Fibroblast of lung (primary cell): ENCODE measurements around the gene GSN. TPM values are rescaled to one million over a fixed set of nuclear protein-coding genes. Genes with fewer than 3 reads are reported as not detected.

Experiments
- DNase-seq, 2 donors: peaks; one replicate each; pipeline versions ENCODE4 v3.0.0 to v3.0.0-alpha.2; 2010; ENCODE audit warnings: low read depth in 2 of 2
- H2AFZ ChIP-seq: 2 replicates; pipeline ENCODE4 v1.5.1; 2012; ENCODE audit warnings: low read length, control low read depth, inconsistent platforms
- H3K27ac ChIP-seq: 2 replicates; pipeline ENCODE4 v1.5.1; 2011; ENCODE audit warnings: low read length, control low read depth; ENCODE audit not compliant: insufficient read depth
- H3K27me3 ChIP-seq: 2 replicates; pipeline ENCODE4 v1.5.1; 2011; ENCODE audit warnings: mild to moderate bottlenecking, low read length; ENCODE audit not compliant: control insufficient read depth, insufficient read depth
- H3K36me3 ChIP-seq: 2 replicates; pipeline ENCODE4 v1.5.1; 2011; ENCODE audit warnings: low read length; ENCODE audit not compliant: control insufficient read depth, insufficient read depth
- H3K4me1 ChIP-seq: 2 replicates; pipeline ENCODE4 v1.5.1; 2011; ENCODE audit warnings: low read length; ENCODE audit not compliant: control insufficient read depth, insufficient read depth; ENCODE audit errors: extremely low read depth
- H3K4me2 ChIP-seq: 2 replicates; pipeline ENCODE4 v1.5.1; 2011; ENCODE audit warnings: low read length, control low read depth; ENCODE audit not compliant: insufficient read depth; ENCODE audit errors: extremely low read depth
- H3K4me3 ChIP-seq, 4 experiments: fragments of 200-600 bp in 1 of 4; sonication (generic) in 1 of 4; replicated peaks in 1 of 4; 2 replicates each; pipeline ENCODE4 v1.5.1; 2011 to 2016; ENCODE audit warnings: low read length in 4 of 4, low read depth in 3 of 4, mild to moderate bottlenecking in 3 of 4, control low read depth in 2 of 4, inconsistent platforms in 1 of 4, mixed read lengths in 1 of 4; ENCODE audit not compliant: insufficient read depth in 1 of 4; ENCODE audit errors: control extremely low read depth in 1 of 4
- H3K79me2 ChIP-seq: 2 replicates; pipeline ENCODE4 v1.5.1; 2012; ENCODE audit warnings: mild to moderate bottlenecking, low read length, inconsistent platforms; ENCODE audit not compliant: control insufficient read depth, insufficient read depth
- H3K9ac ChIP-seq: 2 replicates; pipeline ENCODE4 v1.5.1; 2011; ENCODE audit warnings: mild to moderate bottlenecking, low read length, control low read depth; ENCODE audit not compliant: insufficient read depth
- H3K9me3 ChIP-seq: 2 replicates; pipeline ENCODE4 v1.5.1; 2012; ENCODE audit warnings: low read depth, low read length; ENCODE audit not compliant: control insufficient read depth, insufficient read depth
- H4K20me1 ChIP-seq: 2 replicates; pipeline ENCODE4 v1.5.1; 2011; ENCODE audit warnings: low read length; ENCODE audit not compliant: control insufficient read depth, insufficient read depth; ENCODE audit errors: extremely low read depth
- EZH2 ChIP-seq: IDR thresholded peaks from 2 replicates; pipeline ENCODE4 v1.5.1; 2012; ENCODE audit warnings: low read length, control low read depth, mild to moderate bottlenecking; ENCODE audit errors: missing control alignments
- polyA plus RNA-seq, 2 donors: library from polyadenylated mRNA; depleted of rRNA in 1 of 2; stranded (reverse) in 1 of 2; unstranded in 1 of 2; fragments of >200 nt; gene quantifications; 2 replicates each; pipeline ENCODE4 v1.2.1, GENCODE V29; 2011 to 2012; ENCODE audit warnings: missing spikeins in 1 of 2
- total RNA-seq: library from RNA; depleted of rRNA; stranded (reverse); fragments of >200 nt; gene quantifications from 2 replicates; pipeline ENCODE4 v1.2.1, GENCODE V29; 2014
- TF ChIP-seq, protein P1 (sequence below), 2 donors: IDR thresholded peaks in 1 of 2; conservative IDR thresholded peaks in 1 of 2; 1 replicate in 1 of 2; 2 replicates in 1 of 2; pipeline ENCODE4 v1.5.1; 2011 to 2012; ENCODE audit warnings: low read length in 2 of 2, control low read depth in 1 of 2, inconsistent platforms in 1 of 2, low read depth in 1 of 2, mild to moderate bottlenecking in 1 of 2

Gene GSN
- total and polyA plus RNA-seq, 2 donors (not counting 1 experiment from before 2014, with no cell fraction given) = 432 to 588 TPM

DNA sequence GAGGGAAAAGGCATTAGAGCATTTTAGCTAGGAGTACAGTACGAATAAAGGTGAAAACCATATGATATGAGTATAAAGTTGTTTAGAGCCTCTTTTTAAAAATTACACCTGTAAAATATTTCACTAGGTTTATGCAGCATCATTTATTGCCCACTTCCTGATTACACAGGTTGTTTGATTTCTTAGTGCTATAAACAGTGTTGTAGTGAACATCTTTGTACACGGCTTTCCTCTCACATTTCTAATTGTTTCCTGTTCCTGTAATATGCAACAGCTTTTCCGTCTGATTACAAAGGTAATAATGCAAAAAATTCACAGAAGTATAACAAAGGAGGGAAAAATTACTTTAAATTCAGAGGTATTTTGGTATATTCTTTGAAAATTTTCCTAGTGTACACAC is 89.0 kb downstream of the GSN start:
- H3K79me2 ChIP-seq = peaks cover 53% of the 10 kb centered on the region
- no peak overlapping the region for H3K4me3 ChIP-seq
- DNase-seq = no peak
- H4K20me1 ChIP-seq = no peaks in the 10 kb centered on the region
- H2AFZ ChIP-seq = no peak overlapping the region
- H3K36me3 ChIP-seq = peaks cover 7% of the 10 kb centered on the region
- no peaks in the 10 kb centered on the region for H3K9me3 ChIP-seq
- H3K27ac ChIP-seq = no peak overlapping the region
- no peak overlapping the region for H3K4me2 ChIP-seq
- H3K4me1 ChIP-seq = peaks cover 45% of the 10 kb centered on the region
- no peak overlapping the region for H3K9ac ChIP-seq
- TF ChIP-seq, protein P1, sequence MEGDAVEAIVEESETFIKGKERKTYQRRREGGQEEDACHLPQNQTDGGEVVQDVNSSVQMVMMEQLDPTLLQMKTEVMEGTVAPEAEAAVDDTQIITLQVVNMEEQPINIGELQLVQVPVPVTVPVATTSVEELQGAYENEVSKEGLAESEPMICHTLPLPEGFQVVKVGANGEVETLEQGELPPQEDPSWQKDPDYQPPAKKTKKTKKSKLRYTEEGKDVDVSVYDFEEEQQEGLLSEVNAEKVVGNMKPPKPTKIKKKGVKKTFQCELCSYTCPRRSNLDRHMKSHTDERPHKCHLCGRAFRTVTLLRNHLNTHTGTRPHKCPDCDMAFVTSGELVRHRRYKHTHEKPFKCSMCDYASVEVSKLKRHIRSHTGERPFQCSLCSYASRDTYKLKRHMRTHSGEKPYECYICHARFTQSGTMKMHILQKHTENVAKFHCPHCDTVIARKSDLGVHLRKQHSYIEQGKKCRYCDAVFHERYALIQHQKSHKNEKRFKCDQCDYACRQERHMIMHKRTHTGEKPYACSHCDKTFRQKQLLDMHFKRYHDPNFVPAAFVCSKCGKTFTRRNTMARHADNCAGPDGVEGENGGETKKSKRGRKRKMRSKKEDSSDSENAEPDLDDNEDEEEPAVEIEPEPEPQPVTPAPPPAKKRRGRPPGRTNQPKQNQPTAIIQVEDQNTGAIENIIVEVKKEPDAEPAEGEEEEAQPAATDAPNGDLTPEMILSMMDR (conservative IDR thresholded peaks at IDR 0.05 in 1 of 2, IDR thresholded peaks at IDR 0.05 in 1 of 2; ENCODE audit: low read depth in 1 of 2, low read length in 2 of 2) = no peak
- TF ChIP-seq EZH2 = no peak
- H3K27me3 ChIP-seq = no peaks in the 10 kb centered on the region

DNA sequence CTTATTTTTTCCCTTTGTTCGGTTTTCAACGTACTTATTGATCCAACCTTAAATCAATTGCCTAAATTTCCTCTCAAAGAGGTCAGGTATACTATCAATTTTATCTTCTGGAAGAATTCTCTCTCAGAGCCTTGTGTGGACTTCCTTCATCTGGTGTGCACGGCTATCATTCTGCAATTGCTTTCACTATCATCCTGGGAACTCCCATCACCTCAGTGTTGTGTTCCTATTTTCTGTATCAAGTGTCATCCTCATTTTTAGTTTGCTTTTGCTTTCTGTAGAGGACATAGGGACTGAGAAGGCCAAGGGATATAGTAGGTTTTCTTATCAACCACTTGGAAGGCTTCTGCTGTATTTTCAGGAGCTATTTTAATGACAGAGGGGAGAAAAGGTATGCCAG is 90.8 kb downstream of the GSN start:
- Histone ChIP-seq H3K27me3 (no peaks in the 10 kb centered on the region), H2AFZ (no peak overlapping the region), H3K9me3 (no peaks in the 10 kb centered on the region), H4K20me1 (no peaks in the 10 kb centered on the region), H3K4me2 (peak overlapping the region; percentile 62), H3K27ac (peak overlapping the region; percentile 43), H3K79me2 (peaks cover 63% of the 10 kb centered on the region), H3K4me3 (no peak overlapping the region), H3K9ac (no peak overlapping the region), H3K36me3 (peaks cover 2% of the 10 kb centered on the region), H3K4me1 (peaks cover 44% of the 10 kb centered on the region)
- DNase-seq = no peak
- TF ChIP-seq, protein P1 (conservative IDR thresholded peaks at IDR 0.05 in 1 of 2, IDR thresholded peaks at IDR 0.05 in 1 of 2; ENCODE audit: low read depth in 1 of 2, low read length in 2 of 2) = no peak
- no peak for TF ChIP-seq EZH2

GRCh38 chr9:121359351-121360294 is 91.7 kb downstream of the GSN start:
- DNase-seq = peak in 1 of 2 donors; percentile 62
- H2AFZ ChIP-seq = no peak overlapping the region
- no peaks in the 10 kb centered on the region for H4K20me1 ChIP-seq
- no peak overlapping the region for H3K4me3 ChIP-seq
- peaks cover 2% of the 10 kb centered on the region for H3K36me3 ChIP-seq
- H3K27ac ChIP-seq = peak overlapping the region; percentile 88
- H3K4me2 ChIP-seq = no peak overlapping the region
- H3K27me3 ChIP-seq = no peaks in the 10 kb centered on the region
- peaks cover 39% of the 10 kb centered on the region for H3K4me1 ChIP-seq
- no peaks in the 10 kb centered on the region for H3K9me3 ChIP-seq
- H3K79me2 ChIP-seq = peaks cover 72% of the 10 kb centered on the region
- H3K9ac ChIP-seq = no peak overlapping the region
- no peak for TF ChIP-seq EZH2
- TF ChIP-seq, protein P1 (conservative IDR thresholded peaks at IDR 0.05 in 1 of 2, IDR thresholded peaks at IDR 0.05 in 1 of 2; ENCODE audit: low read depth in 1 of 2, low read length in 2 of 2) = no peak
